H1 (cell line): ENCODE data around the gene EXTL2. TPM values are rescaled to one million over a fixed set of nuclear protein-coding genes. Genes with fewer than 3 reads are reported as not detected.

ENCODE experiments used
- CTCF ChIA-PET: fragments of 300-600 bp; sonication (Branson Sonifier 250); formaldehyde crosslinking; loops from one replicate; lab custom pipeline; 2021; ENCODE audit not compliant: partially characterized antibody; lab: Charles Lee
- POLR2A ChIA-PET: fragments of 300-600 bp; sonication (Branson Sonifier 250); formaldehyde crosslinking; loops from one replicate; lab custom pipeline; 2021; ENCODE audit warnings: inconsistent platforms; ENCODE audit not compliant: partially characterized antibody; lab: Charles Lee
- DNase-seq, 2 experiments: peaks; one replicate each; pipeline versions ENCODE4 v3.0.0 to v3.0.0-alpha.2; 2010 to 2022; ENCODE audit warnings: low spot score in 2 of 2, low read depth in 1 of 2, mixed read lengths in 1 of 2
- FAIRE-seq: peaks from 2 replicates; lab custom pipeline; 2011; peaks lifted over from hg19 to GRCh38; lab: Jason Lieb, UNC
- H2AFZ ChIP-seq: 2 replicates; pipeline ENCODE4 v1.8.1; 2012; ENCODE audit warnings: low read length, inconsistent platforms
- H2AK5ac ChIP-seq: 2 replicates; pipeline ENCODE4 v1.6.1; 2013; ENCODE audit warnings: low read depth, low read length
- H2BK120ac ChIP-seq: replicated peaks from 2 replicates; pipeline ENCODE3; 2013; ENCODE audit warnings: low read depth, low read length, inconsistent platforms
- H2BK12ac ChIP-seq: 2 replicates; pipeline ENCODE4 v1.6.1; 2013; ENCODE audit warnings: low read depth, low read length
- H2BK15ac ChIP-seq: 2 replicates; pipeline ENCODE4 v1.6.1; 2013; ENCODE audit warnings: low read length
- H2BK20ac ChIP-seq: 2 replicates; pipeline ENCODE4 v1.6.1; 2013; ENCODE audit warnings: low read length
- H2BK5ac ChIP-seq: 2 replicates; pipeline ENCODE4 v1.6.1; 2013; ENCODE audit warnings: low read depth, low read length
- H3K14ac ChIP-seq: 2 replicates; pipeline ENCODE4 v1.6.1; 2013; ENCODE audit warnings: inconsistent platforms; ENCODE audit not compliant: insufficient read length
- H3K18ac ChIP-seq: 2 replicates; pipeline ENCODE4 v1.6.1; 2013; ENCODE audit warnings: low read length; ENCODE audit errors: extremely low read depth
- H3K23ac ChIP-seq: 2 replicates; pipeline ENCODE4 v1.6.1; 2013; ENCODE audit warnings: inconsistent platforms; ENCODE audit not compliant: insufficient read length
- H3K23me2 ChIP-seq: 2 replicates; pipeline ENCODE4 v1.6.1; 2013; ENCODE audit warnings: low read depth, low read length
- H3K27ac ChIP-seq: 2 replicates; pipeline ENCODE4 v1.6.1; 2011; ENCODE audit warnings: low read depth, low read length, inconsistent platforms
- H3K27me3 ChIP-seq, 4 experiments: replicated peaks in 1 of 4; 1 replicate in 1 of 4; 2 replicates in 3 of 4; pipeline versions ENCODE4 v1.6.1 to v1.8.1; 2011 to 2013; ENCODE audit warnings: low read length in 3 of 4, mild to moderate bottlenecking in 3 of 4, inconsistent platforms in 2 of 4, mixed read lengths in 2 of 4, moderate library complexity in 1 of 4; ENCODE audit not compliant: control insufficient read depth in 3 of 4, insufficient read depth in 3 of 4; ENCODE audit errors: extremely low read depth in 1 of 4
- H3K36me3 ChIP-seq, 4 experiments: 2 replicates each; pipeline versions ENCODE4 v1.6.1 to v1.8.1; 2011 to 2013; ENCODE audit warnings: mild to moderate bottlenecking in 4 of 4, low read length in 3 of 4, moderate library complexity in 2 of 4, control low read depth in 1 of 4, inconsistent platforms in 1 of 4; ENCODE audit not compliant: insufficient read depth in 4 of 4, control insufficient read depth in 2 of 4
- H3K4ac ChIP-seq: replicated peaks from 2 replicates; pipeline ENCODE3; 2013; ENCODE audit warnings: low read length, low read depth, mixed read lengths, inconsistent platforms; ENCODE audit not compliant: insufficient read length
- H3K4me1 ChIP-seq, 4 experiments: replicated peaks in 1 of 4; 1 replicate in 1 of 4; 2 replicates in 3 of 4; pipeline versions ENCODE4 v1.6.1 to v1.8.1; 2011 to 2013; ENCODE audit warnings: low read length in 3 of 4, inconsistent platforms in 2 of 4, mixed read lengths in 1 of 4; ENCODE audit not compliant: insufficient read depth in 4 of 4, control insufficient read depth in 3 of 4
- H3K4me2 ChIP-seq, 2 experiments: 2 replicates each; pipeline versions ENCODE4 v1.6.1 to v1.8.1; 2011 to 2013; ENCODE audit warnings: low read depth in 2 of 2, low read length in 2 of 2, control low read depth in 1 of 2, inconsistent platforms in 1 of 2, mild to moderate bottlenecking in 1 of 2; ENCODE audit not compliant: insufficient read depth in 1 of 2
- H3K4me3 ChIP-seq, 4 experiments: fragments of 200-600, 300-600 bp in 1 of 4; sonication (generic), shearing (Covaris generic), sonication (Bioruptor Twin) in 1 of 4; 2 replicates each; pipeline versions ENCODE4 v1.5.1 to v1.8.1; 2011 to 2016; ENCODE audit warnings: low read length in 4 of 4, low read depth in 3 of 4, control low read depth in 2 of 4, inconsistent platforms in 2 of 4, mild to moderate bottlenecking in 2 of 4, mixed read lengths in 1 of 4, moderate library complexity in 1 of 4; ENCODE audit not compliant: insufficient read depth in 2 of 4; ENCODE audit errors: extremely low read depth in 1 of 4
- H3K56ac ChIP-seq: replicated peaks from 2 replicates; pipeline ENCODE3; 2013; ENCODE audit warnings: low read depth, mild to moderate bottlenecking, mixed read lengths, low read length, inconsistent platforms; ENCODE audit not compliant: insufficient read length
- H3K79me1 ChIP-seq: 2 replicates; pipeline ENCODE4 v1.6.1; 2013; ENCODE audit warnings: low read depth, low read length, control low read depth
- H3K79me2 ChIP-seq, 2 experiments: 2 replicates each; pipeline versions ENCODE4 v1.6.1 to v1.8.1; 2012 to 2013; ENCODE audit warnings: low read length in 2 of 2, mild to moderate bottlenecking in 2 of 2, inconsistent platforms in 1 of 2; ENCODE audit not compliant: insufficient read depth in 2 of 2, control insufficient read depth in 1 of 2
- H3K9ac ChIP-seq, 4 experiments: replicated peaks in 1 of 4; 1 replicate in 1 of 4; 2 replicates in 3 of 4; pipeline versions ENCODE4 v1.6.1 to v1.8.1; 2011 to 2013; ENCODE audit warnings: low read depth in 3 of 4, low read length in 3 of 4, control low read depth in 2 of 4, mild to moderate bottlenecking in 2 of 4, moderate library complexity in 2 of 4, inconsistent platforms in 1 of 4; ENCODE audit errors: extremely low read depth in 1 of 4
- H3K9me3 ChIP-seq, 2 experiments: 2 replicates each; pipeline versions ENCODE4 v1.6.1 to v1.8.1; 2012 to 2013; ENCODE audit warnings: mild to moderate bottlenecking in 2 of 2, moderate library complexity in 2 of 2, control low read depth in 1 of 2, inconsistent platforms in 1 of 2, low read depth in 1 of 2, low read length in 1 of 2, mixed read lengths in 1 of 2; ENCODE audit not compliant: insufficient read depth in 2 of 2
- H4K20me1 ChIP-seq, 2 experiments: replicated peaks in 1 of 2; 2 replicates each; pipeline versions ENCODE3 to v1.8.1; 2011 to 2013; ENCODE audit warnings: inconsistent platforms in 2 of 2, low read length in 2 of 2, mild to moderate bottlenecking in 1 of 2; ENCODE audit not compliant: insufficient read depth in 2 of 2, control insufficient read depth in 1 of 2
- H4K5ac ChIP-seq: 2 replicates; pipeline ENCODE4 v1.6.1; 2013; ENCODE audit warnings: low read length, low read depth, mixed read lengths, inconsistent platforms; ENCODE audit not compliant: insufficient read length
- H4K8ac ChIP-seq: 2 replicates; pipeline ENCODE4 v1.8.0; 2013; ENCODE audit warnings: mild to moderate bottlenecking, moderate library complexity, low read length, inconsistent platforms; ENCODE audit not compliant: insufficient read depth; ENCODE audit errors: extremely low read depth
- H4K91ac ChIP-seq: replicated peaks from 2 replicates; pipeline ENCODE3; 2013; ENCODE audit warnings: low read length, mixed read lengths, inconsistent platforms; ENCODE audit not compliant: insufficient read length
- ATF2 ChIP-seq: IDR thresholded peaks from 2 replicates; pipeline ENCODE4 v1.6.1; 2012; ENCODE audit warnings: low read length, inconsistent platforms
- BRCA1 ChIP-seq: IDR thresholded peaks from 2 replicates; pipeline ENCODE4 v1.6.1; 2012; ENCODE audit warnings: low read depth, low read length, improper control_type of control experiment
- FOSL1 ChIP-seq: IDR thresholded peaks from 2 replicates; pipeline ENCODE4 v1.6.1; 2011; ENCODE audit warnings: mild to moderate bottlenecking, low read depth, low read length, moderate library complexity; ENCODE audit not compliant: insufficient read depth
- MAX ChIP-seq: IDR thresholded peaks from 2 replicates; pipeline ENCODE4 v1.6.1; 2012; ENCODE audit warnings: inconsistent platforms
- POU5F1 ChIP-seq: IDR thresholded peaks from 2 replicates; pipeline ENCODE4 v1.6.1; 2011; ENCODE audit warnings: low read depth, mild to moderate bottlenecking, low read length, moderate library complexity
- SP1 ChIP-seq: IDR thresholded peaks from 2 replicates; pipeline ENCODE4 v1.6.1; 2011; ENCODE audit warnings: low read depth, low read length
- TAF1 ChIP-seq: IDR thresholded peaks from 2 replicates; pipeline ENCODE4 v1.6.1; 2011; ENCODE audit warnings: mild to moderate bottlenecking, low read depth, low read length
- WGBS, 2 experiments: shearing (Covaris generic) in 1 of 2; methylation state at CpG; one replicate each; pipeline versions ENCODE4 v1.1.6 to v1.1.7; 2013 to 2015; ENCODE audit warnings: low lambda C conversion rate in 2 of 2, mixed read lengths in 2 of 2, inconsistent platforms in 1 of 2, low coverage in 1 of 2, missing lambda C conversion rate in 1 of 2; ENCODE audit not compliant: insufficient replicate concordance in 2 of 2, insufficient coverage in 1 of 2, insufficient read length in 1 of 2; ENCODE audit errors: extremely low coverage in 1 of 2, missing lambda C conversion rate in 1 of 2; 5-methylcytosine and 5-hydroxymethylcytosine counted together
- polyA plus RNA-seq, 7 experiments: library from polyadenylated mRNA; depleted of rRNA in 3 of 7; stranded (reverse) in 5 of 7; unstranded in 2 of 7; fragments of >200 nt in 5 of 7; fragments of 200-250 nt in 2 of 7; gene quantifications; 1 replicate in 5 of 7; 2 replicates in 1 of 7; 4 replicates in 1 of 7; pipeline versions ENCODE4 v1.2.1 to v1.2.3, GENCODE V29; 2011 to 2013; ENCODE audit warnings: missing spikeins in 2 of 7, mixed read lengths in 2 of 7
- total RNA-seq: library from RNA; stranded (reverse); fragmentation: NEBNext Ultra II Directional; extraction: Animal tissue kit (Norgen Biotek cat#: 25700); gene quantifications from 2 replicates; pipeline ENCODE4 v1.2.1, GENCODE V29; 2021

Gene EXTL2
- total and polyA plus RNA-seq, 2 of the 8 experiments (the other 6 are each of a cell fraction or from before 2014, with no cell fraction given), result 27.1 to 54.7 TPM

GRCh38 chr1:100852976-100853375 is 41.7 kb downstream of the EXTL2 start:
- H3K4me3 ChIP-seq, result no peak overlapping the region
- no peaks in the 10 kb centered on the region for H3K79me2 ChIP-seq
- H3K4me2 ChIP-seq, result no peak overlapping the region
- no peak overlapping the region for H4K91ac ChIP-seq
- H3K4me1 ChIP-seq, result no peaks in the 10 kb centered on the region
- H2BK15ac ChIP-seq, result no peak overlapping the region
- 88% methylated on average over 3 of the region's 3 CpGs; no CpG with 5 or more reads in 1 of the 2 experiments for WGBS, 2 experiments
- no peaks in the 10 kb centered on the region for H3K36me3 ChIP-seq
- ChIA-PET CTCF (interaction anchor here (0.9 kb wide), 1 partner anchor 246 kb away, joined by 3 read pairs; no protein-coding TSS in a partner anchor), POLR2A (no interaction called here)
- no peak overlapping the region for H3K14ac ChIP-seq
- H3K4ac ChIP-seq, result no peak overlapping the region
- H3K27ac ChIP-seq, result no peak overlapping the region
- H2AK5ac ChIP-seq, result no peak overlapping the region
- TF ChIP-seq SP1 (no peak), MAX (no peak), TAF1 (no peak), BRCA1 (no peak), ATF2 (no peak), FOSL1 (no peak), POU5F1 (no peak)
- no peak overlapping the region for H2BK5ac ChIP-seq
- H2BK12ac ChIP-seq, result no peak overlapping the region
- no peak overlapping the region for H2BK20ac ChIP-seq
- DNase-seq, result no peak
- H3K23me2 ChIP-seq, result no peaks in the 10 kb centered on the region
- no peak overlapping the region for H3K9ac ChIP-seq
- H3K9me3 ChIP-seq, result no peaks in the 10 kb centered on the region
- H3K56ac ChIP-seq, result no peak overlapping the region
- H3K18ac ChIP-seq, result no peak overlapping the region
- H2AFZ ChIP-seq, result no peak overlapping the region
- FAIRE-seq, result no peak
- no peak overlapping the region for H4K8ac ChIP-seq
- no peaks in the 10 kb centered on the region for H3K79me1 ChIP-seq
- H4K20me1 ChIP-seq, result no peaks in the 10 kb centered on the region
- no peak overlapping the region for H2BK120ac ChIP-seq
- H3K23ac ChIP-seq, result no peak overlapping the region
- H4K5ac ChIP-seq, result no peak overlapping the region
- peaks cover 6 to 31% (median 18%) of the 10 kb centered on the region in 4 experiments; a peak in 6 of 7 replicates for H3K27me3 ChIP-seq
